Activated naive CD4-positive, alpha-beta T cell treated with anti-CD3 and anti-CD28 coated beads for 36 hours (primary cell): ENCODE data around the gene FCHSD2. TPM values are rescaled to one million over a fixed set of nuclear protein-coding genes. Genes with fewer than 3 reads are reported as not detected.

Experiments
- CTCF ChIA-PET: fragments of 350-600 bp; sonication (Branson Sonifier 250); formaldehyde crosslinking; loops from one replicate; lab custom pipeline; 2021; ENCODE audit warnings: antibody characterized with exemption; lab: Charles Lee
- DNase-seq: peaks from one replicate; pipeline ENCODE4 v3.0.0-alpha.2; 2020
- H3K27ac Mint-ChIP-seq: one replicate; pipeline ENCODE4 v1.8.0; 2021; ENCODE audit warnings: mild to moderate bottlenecking, mixed read lengths
- H3K27me3 Mint-ChIP-seq: one replicate; pipeline ENCODE4 v1.8.0; 2021; ENCODE audit warnings: low read depth, mixed read lengths
- H3K36me3 Mint-ChIP-seq: one replicate; pipeline ENCODE4 v1.8.0; 2021; ENCODE audit warnings: low read depth, mixed read lengths
- H3K4me1 Mint-ChIP-seq: one replicate; pipeline ENCODE4 v1.8.0; 2021; ENCODE audit warnings: low read depth, mixed read lengths
- H3K4me3 Mint-ChIP-seq: one replicate; pipeline ENCODE4 v1.8.0; 2021; ENCODE audit warnings: mild to moderate bottlenecking, moderate library complexity, mixed read lengths
- H3K9me3 Mint-ChIP-seq: one replicate; pipeline ENCODE4 v1.8.0; 2021; ENCODE audit warnings: mixed read lengths
- intact Hi-C: fragments of 100-400 bp; cut with micrococcal nuclease; formaldehyde crosslinking; loops from one replicate; pipeline ENCODE4 v1.15.1; 2023
- total RNA-seq, 2 experiments: library from RNA; stranded (reverse); gene quantifications; one replicate each; pipeline ENCODE4 v1.2.3, GENCODE V29; 2021

FCHSD2 gene
- total RNA-seq, 2 experiments from 2014 or later: 31.1 to 36.8 TPM

- intact Hi-C loops: no loop called here
- peaks cover 5% of the 10 kb centered on the region for H3K27me3 Mint-ChIP-seq
- CTCF ChIA-PET: interaction anchor here (1.0 to 1.7 kb wide), 4 partner anchors 19 to 390 kb away, joined by 3 to 6 read pairs (median 4); no protein-coding TSS in a partner anchor
Measured at GRCh38 chr11:73182824-73183321, 40.8 kb upstream of the FCHSD2 start.

GRCh38 chr11:73178681-73179080, 36.6 kb upstream of the FCHSD2 start:
- no peaks in the 10 kb centered on the region for H3K36me3 Mint-ChIP-seq
- H3K27me3 Mint-ChIP-seq: no peaks in the 10 kb centered on the region
- intact Hi-C loops: loop anchor here (1.0 kb wide), 5 partner anchors 37 to 453 kb away; partner anchors contain the start of gene STARD10
- DNase-seq: no peak
- H3K4me1 Mint-ChIP-seq: no peaks in the 10 kb centered on the region
- CTCF ChIA-PET: interaction anchor here (0.6 to 7.1 kb wide), 24 partner anchors 15 to 535 kb away, joined by 3 to 66 read pairs (median 5); partner anchors contain the start of gene FCHSD2
- H3K9me3 Mint-ChIP-seq: no peaks in the 10 kb centered on the region
- H3K27ac Mint-ChIP-seq: no peak overlapping the region
- no peak overlapping the region for H3K4me3 Mint-ChIP-seq

More at GRCh38 chr11:73182824-73183321, 40.8 kb upstream of the FCHSD2 start:
- no peak for DNase-seq
- H3K4me1 Mint-ChIP-seq: peaks cover 5% of the 10 kb centered on the region
- no peaks in the 10 kb centered on the region for H3K9me3 Mint-ChIP-seq
- no peak overlapping the region for H3K27ac Mint-ChIP-seq
- H3K36me3 Mint-ChIP-seq: no peaks in the 10 kb centered on the region
- no peak overlapping the region for H3K4me3 Mint-ChIP-seq

GRCh38 chr11:73177778-73178539, 35.8 kb upstream of the FCHSD2 start:
- intact Hi-C loops: loop anchor here (1.0 kb wide), 5 partner anchors 37 to 453 kb away; partner anchors contain the start of gene STARD10
- Mint-ChIP-seq H3K4me1 (no peaks in the 10 kb centered on the region), H3K9me3 (no peaks in the 10 kb centered on the region), H3K4me3 (no peak overlapping the region), H3K27me3 (no peaks in the 10 kb centered on the region), H3K27ac (no peak overlapping the region), H3K36me3 (no peaks in the 10 kb centered on the region)
- CTCF ChIA-PET: interaction anchor here (0.6 to 7.1 kb wide), 45 partner anchors 9 to 603 kb away, joined by 3 to 66 read pairs (median 4); partner anchors contain the start of genes FCHSD2 and STARD10
- DNase-seq: peak; percentile 90

- intact Hi-C loops: no loop called here
- Mint-ChIP-seq H3K36me3 (no peaks in the 10 kb centered on the region), H3K4me3 (no peak overlapping the region), H3K27me3 (no peaks in the 10 kb centered on the region), H3K4me1 (no peaks in the 10 kb centered on the region), H3K9me3 (no peaks in the 10 kb centered on the region), H3K27ac (no peak overlapping the region)
- DNase-seq: no peak
- CTCF ChIA-PET: interaction anchor here (0.5 to 7.1 kb wide), 44 partner anchors 9 to 602 kb away, joined by 3 to 66 read pairs (median 4); partner anchors contain the start of genes FCHSD2 and STARD10
Measured at GRCh38 chr11:73177380-73177777, 35.3 kb upstream of the FCHSD2 start.

GRCh38 chr11:73176874-73177155, 34.7 kb upstream of the FCHSD2 start:
- no peak for DNase-seq
- no peak overlapping the region for H3K27ac Mint-ChIP-seq
- intact Hi-C loops: no loop called here

GRCh38 chr11:73176145-73176873, 34.2 kb upstream of the FCHSD2 start:
- no peak for DNase-seq

More at GRCh38 chr11:73176874-73177155, 34.7 kb upstream of the FCHSD2 start:
- no peak overlapping the region for H3K4me3 Mint-ChIP-seq
- H3K9me3 Mint-ChIP-seq: no peaks in the 10 kb centered on the region
- CTCF ChIA-PET: interaction anchor here (0.5 to 7.1 kb wide), 25 partner anchors 7 to 493 kb away, joined by 3 to 66 read pairs (median 4); partner anchors contain the start of genes FCHSD2 and STARD10
- H3K36me3 Mint-ChIP-seq: no peaks in the 10 kb centered on the region
- H3K27me3 Mint-ChIP-seq: no peaks in the 10 kb centered on the region
- H3K4me1 Mint-ChIP-seq: no peaks in the 10 kb centered on the region

GRCh38 chr11:73175551-73176144, 33.5 kb upstream of the FCHSD2 start:
- Mint-ChIP-seq H3K27ac (no peak overlapping the region), H3K4me3 (no peak overlapping the region), H3K27me3 (no peaks in the 10 kb centered on the region), H3K4me1 (no peaks in the 10 kb centered on the region), H3K36me3 (no peaks in the 10 kb centered on the region), H3K9me3 (no peaks in the 10 kb centered on the region)
- intact Hi-C loops: no loop called here
- CTCF ChIA-PET: interaction anchor here (0.5 to 7.1 kb wide), 8 partner anchors 9 to 492 kb away, joined by 3 to 66 read pairs (median 5); no protein-coding TSS in a partner anchor
- DNase-seq: no peak

More at GRCh38 chr11:73176145-73176873, 34.2 kb upstream of the FCHSD2 start:
- Mint-ChIP-seq H3K27ac (no peak overlapping the region), H3K27me3 (no peaks in the 10 kb centered on the region), H3K36me3 (no peaks in the 10 kb centered on the region), H3K4me3 (no peak overlapping the region), H3K4me1 (no peaks in the 10 kb centered on the region), H3K9me3 (no peaks in the 10 kb centered on the region)
- CTCF ChIA-PET: interaction anchor here (0.5 to 7.1 kb wide), 19 partner anchors 8 to 492 kb away, joined by 3 to 66 read pairs (median 5); partner anchors contain the start of genes FCHSD2 and STARD10
- intact Hi-C loops: no loop called here

GRCh38 chr11:73174495-73174791, 32.3 kb upstream of the FCHSD2 start:
- H3K27me3 Mint-ChIP-seq: no peaks in the 10 kb centered on the region
- no peaks in the 10 kb centered on the region for H3K36me3 Mint-ChIP-seq
- H3K27ac Mint-ChIP-seq: no peak overlapping the region
- intact Hi-C loops: no loop called here
- no peak overlapping the region for H3K4me3 Mint-ChIP-seq
- CTCF ChIA-PET: interaction anchor here (1.1 kb wide), 1 partner anchor 32 kb away, joined by 3 read pairs; the partner anchor contains the start of gene FCHSD2
- H3K9me3 Mint-ChIP-seq: no peaks in the 10 kb centered on the region
- H3K4me1 Mint-ChIP-seq: no peaks in the 10 kb centered on the region
- DNase-seq: no peak

- CTCF ChIA-PET: interaction anchor here (1.1 kb wide), 1 partner anchor 32 kb away, joined by 3 read pairs; the partner anchor contains the start of gene FCHSD2
- intact Hi-C loops: no loop called here
- Mint-ChIP-seq H3K4me3 (no peak overlapping the region), H3K27ac (no peak overlapping the region), H3K36me3 (no peaks in the 10 kb centered on the region), H3K9me3 (no peaks in the 10 kb centered on the region), H3K27me3 (no peaks in the 10 kb centered on the region), H3K4me1 (no peaks in the 10 kb centered on the region)
- DNase-seq: no peak
Measured at GRCh38 chr11:73173755-73174494, 31.8 kb upstream of the FCHSD2 start.

GRCh38 chr11:73172992-73173656, 31.0 kb upstream of the FCHSD2 start:
- H3K9me3 Mint-ChIP-seq: no peaks in the 10 kb centered on the region
- H3K4me1 Mint-ChIP-seq: no peaks in the 10 kb centered on the region
- H3K27ac Mint-ChIP-seq: no peak overlapping the region
- H3K27me3 Mint-ChIP-seq: no peaks in the 10 kb centered on the region
- intact Hi-C loops: no loop called here
- CTCF ChIA-PET: interaction anchor here (1.1 kb wide), 1 partner anchor 31 kb away, joined by 3 read pairs; the partner anchor contains the start of gene FCHSD2
- DNase-seq: no peak
- H3K4me3 Mint-ChIP-seq: no peak overlapping the region
- H3K36me3 Mint-ChIP-seq: no peaks in the 10 kb centered on the region
